ENCODE data around the gene GLT6D1.

Gene GLT6D1

GRCh38 chr9:135584371-135584770 is 55.0 kb downstream of the GLT6D1 start:
- no peak for DNase-seq (ENCODE audit: low spot score)

- no peak for DNase-seq (ENCODE audit: low spot score)
These were observed 55.7 kb downstream of the GLT6D1 start for GRCh38 chr9:135583688-135584011.

- DNase-seq (ENCODE audit: low spot score): no peak
These were observed 56.2 kb downstream of the GLT6D1 start for GRCh38 chr9:135582966-135583687.

- DNase-seq (ENCODE audit: low spot score): no peak
These were observed 56.8 kb downstream of the GLT6D1 start for GRCh38 chr9:135582541-135582940.

- no peak for DNase-seq (ENCODE audit: low spot score)
These were observed 57.5 kb downstream of the GLT6D1 start for GRCh38 chr9:135581636-135582426.

- no peak for DNase-seq (ENCODE audit: low spot score)
These were observed 58.5 kb downstream of the GLT6D1 start for GRCh38 chr9:135580664-135581380.

- DNase-seq (ENCODE audit: low spot score): no peak
These were observed 59.3 kb downstream of the GLT6D1 start for GRCh38 chr9:135579889-135580660.

GRCh38 chr9:135579356-135579755 is 60.0 kb downstream of the GLT6D1 start:
- no peak for DNase-seq (ENCODE audit: low spot score)

GRCh38 chr9:135577256-135577655 is 62.1 kb downstream of the GLT6D1 start:
- no peak for DNase-seq (ENCODE audit: low spot score)

GRCh38 chr9:135575995-135576631 is 63.2 kb downstream of the GLT6D1 start:
- DNase-seq (ENCODE audit: low spot score): no peak

- DNase-seq (ENCODE audit: low spot score): no peak
These were observed 64.4 kb downstream of the GLT6D1 start for GRCh38 chr9:135574943-135575342.

- DNase-seq (ENCODE audit: low spot score): no peak
These were observed 65.0 kb downstream of the GLT6D1 start for GRCh38 chr9:135574331-135574730.

All from NAMALWA (cell line).